ENCODE measurements around the gene PNPT1.

- TF ChIP-seq CTCF (IDR thresholded peaks at IDR 0.05) (no peak), POLR2A (IDR thresholded peaks at IDR 0.05) (no peak)
These were observed 89.5 kb downstream of the PNPT1 start for GRCh38 chr2:55604027-55604565.
